ENCODE measurements around the gene TNFRSF6B. TPM values are rescaled to one million over a fixed set of nuclear protein-coding genes. Genes with fewer than 3 reads are reported as not detected.

Gene TNFRSF6B
- total and polyA plus RNA-seq, 10 donors: 8.9 to 104 (median 31.0) TPM

GRCh38 chr20:63705232-63706026 lies 9.0 kb downstream of the TNFRSF6B start:
- intact Hi-C loops (cut with DNase I; ENCODE audit: low total_unique reads): loop anchor here (10.0 kb wide), 1 partner anchor 159 kb away; the partner anchor contains the start of genes ABHD16B and TPD52L2
- no peak for TF ChIP-seq POLR2A (IDR thresholded peaks at IDR 0.05)
- no peak for TF ChIP-seq POLR2AphosphoS5 (IDR thresholded peaks at IDR 0.05)
- TF ChIP-seq CTCF (IDR thresholded peaks at IDR 0.05 in 8 of 11, conservative IDR thresholded peaks at IDR 0.05 in 3 of 11): no peak
- no peaks in the 10 kb centered on the region for H3K9me3 ChIP-seq
- H3K27me3 ChIP-seq (replicated peaks in 1 of 7): no peaks in the 10 kb centered on the region
- peaks cover 26 to 87% (median 62%) of the 10 kb centered on the region in 6 donors for H3K4me1 ChIP-seq
- WGBS, 5 donors: 87 to 92% (median 91%) methylated on average over 7 to 8 of the region's 8 CpGs
- H3K36me3 ChIP-seq: peaks cover 0 to 79% (median 38%) of the 10 kb centered on the region in 6 donors
- peak overlapping the region in 7 of 8 donors; percentile 27 to 95 (median 90) for H3K27ac ChIP-seq
- no peak for DNase-seq
- H3K4me3 ChIP-seq: peak overlapping the region in 1 of 8 donors; percentile 92

- TF ChIP-seq POLR2A (IDR thresholded peaks at IDR 0.05) (no peak), CTCF (IDR thresholded peaks at IDR 0.05 in 8 of 11, conservative IDR thresholded peaks at IDR 0.05 in 3 of 11) (no peak), POLR2AphosphoS5 (IDR thresholded peaks at IDR 0.05) (peak in 2 of 3 donors; percentile 20 to 38)
- intact Hi-C loops (cut with DNase I; ENCODE audit: low total_unique reads): loop anchor here (10.0 kb wide), 1 partner anchor 159 kb away; the partner anchor contains the start of genes ABHD16B and TPD52L2
- DNase-seq: peak; percentile 78
- 70 to 88% (median 75%) methylated on average over 12 of the region's 12 CpGs for WGBS, 5 donors
- H3K36me3 ChIP-seq: peaks cover 0 to 79% (median 43%) of the 10 kb centered on the region in 6 donors
- H3K27ac ChIP-seq: peak overlapping the region; percentile 83 to 95 (median 90)
- no peaks in the 10 kb centered on the region for H3K27me3 ChIP-seq (replicated peaks in 1 of 7)
- peak overlapping the region in 7 of 8 donors; percentile 75 to 98 (median 89) for H3K4me3 ChIP-seq
- peaks cover 27 to 87% (median 63%) of the 10 kb centered on the region in 6 donors for H3K4me1 ChIP-seq
- H3K9me3 ChIP-seq: no peaks in the 10 kb centered on the region
These were observed 9.7 kb downstream of the TNFRSF6B start for GRCh38 chr20:63706027-63706695.

GRCh38 chr20:63706852-63707557 lies 10.6 kb downstream of the TNFRSF6B start:
- Histone ChIP-seq H3K9me3 (peaks cover 0 to 1% (median 0%) of the 10 kb centered on the region in 8 donors), H3K27ac (peak overlapping the region; percentile 83 to 95 (median 90)), H3K4me3 (peak overlapping the region; percentile 75 to 98 (median 90)), H3K4me1 (peaks cover 27 to 87% (median 68%) of the 10 kb centered on the region in 6 donors), H3K27me3 (replicated peaks in 1 of 7) (no peaks in the 10 kb centered on the region), H3K36me3 (peaks cover 0 to 80% (median 49%) of the 10 kb centered on the region in 6 donors)
- TF ChIP-seq POLR2AphosphoS5 (IDR thresholded peaks at IDR 0.05): no peak
- TF ChIP-seq CTCF (IDR thresholded peaks at IDR 0.05 in 8 of 11, conservative IDR thresholded peaks at IDR 0.05 in 3 of 11): peak in 9 of 11 experiments; percentile 11 to 52 (median 35)
- intact Hi-C loops (cut with DNase I; ENCODE audit: low total_unique reads): loop anchor here (10.0 kb wide), 1 partner anchor 158 kb away; the partner anchor contains the start of genes ABHD16B and TPD52L2
- WGBS, 5 donors: 3 to 16% (median 4%) methylated on average over 17 to 56 of the region's 56 CpGs
- peak; percentile 91 for DNase-seq
